Endothelial cell (in vitro differentiated cells): ENCODE results near the gene CERCAM. TPM values are rescaled to one million over a fixed set of nuclear protein-coding genes. Genes with fewer than 3 reads are reported as not detected.

Experiments
- DNase-seq: peaks from one replicate; pipeline ENCODE4 v3.0.0; 2021; ENCODE audit warnings: low spot score
- H3K27ac Mint-ChIP-seq: one replicate; pipeline ENCODE4 v1.8.0; 2021; ENCODE audit warnings: mixed read lengths, inconsistent platforms; ENCODE audit not compliant: unreplicated experiment
- H3K27me3 Mint-ChIP-seq: one replicate; pipeline ENCODE4 v1.8.0; 2021; ENCODE audit warnings: mild to moderate bottlenecking, moderate library complexity, mixed read lengths, inconsistent platforms; ENCODE audit not compliant: unreplicated experiment
- H3K36me3 Mint-ChIP-seq: one replicate; pipeline ENCODE4 v1.8.0; 2021; ENCODE audit warnings: mild to moderate bottlenecking, low read depth, mixed read lengths, inconsistent platforms; ENCODE audit not compliant: unreplicated experiment
- H3K4me1 Mint-ChIP-seq: one replicate; pipeline ENCODE4 v1.8.0; 2021; ENCODE audit warnings: mild to moderate bottlenecking, mixed read lengths, inconsistent platforms; ENCODE audit not compliant: unreplicated experiment
- H3K4me3 Mint-ChIP-seq: one replicate; pipeline ENCODE4 v1.8.0; 2021; ENCODE audit warnings: mild to moderate bottlenecking, mixed read lengths, inconsistent platforms; ENCODE audit not compliant: unreplicated experiment
- H3K9me3 Mint-ChIP-seq: one replicate; pipeline ENCODE4 v1.8.0; 2021; ENCODE audit warnings: mixed read lengths, inconsistent platforms; ENCODE audit not compliant: unreplicated experiment
- CTCF ChIP-seq: fragments of 200-600 bp; sonication (generic); IDR thresholded peaks from one replicate; pipeline ENCODE4 v1.5.0; 2021; ENCODE audit warnings: antibody characterized with exemption; ENCODE audit not compliant: unreplicated experiment
- total RNA-seq: library from RNA; stranded (reverse); fragmentation: NEBNext Ultra II Directional; extraction: Animal tissue kit (Norgen Biotek cat#: 25700); gene quantifications from one replicate; pipeline ENCODE4 v1.2.1, GENCODE V29; 2021; ENCODE audit not compliant: unreplicated experiment

CERCAM gene
- total RNA-seq, 1 donor from 2014 or later, result 27.9 TPM

GRCh38 chr9:128385496-128386460 is 34.9 kb upstream of the CERCAM start:
- no peak overlapping the region for H3K4me3 Mint-ChIP-seq
- TF ChIP-seq CTCF, result no peak
- DNase-seq, result no peak

GRCh38 chr9:128388150-128388549 is 32.5 kb upstream of the CERCAM start:
- H3K36me3 Mint-ChIP-seq, result peaks cover 27% of the 10 kb centered on the region
- H3K4me1 Mint-ChIP-seq, result peaks cover 8% of the 10 kb centered on the region
- no peaks in the 10 kb centered on the region for H3K9me3 Mint-ChIP-seq
- peaks cover 15% of the 10 kb centered on the region for H3K27me3 Mint-ChIP-seq
- no peak overlapping the region for H3K4me3 Mint-ChIP-seq
- no peak for DNase-seq
- no peak overlapping the region for H3K27ac Mint-ChIP-seq
- TF ChIP-seq CTCF, result no peak

More at GRCh38 chr9:128385496-128386460, 34.9 kb upstream of the CERCAM start:
- peaks cover 26% of the 10 kb centered on the region for H3K36me3 Mint-ChIP-seq
- H3K27me3 Mint-ChIP-seq, result peaks cover 4% of the 10 kb centered on the region
- H3K27ac Mint-ChIP-seq, result no peak overlapping the region
- H3K4me1 Mint-ChIP-seq, result no peaks in the 10 kb centered on the region
- no peaks in the 10 kb centered on the region for H3K9me3 Mint-ChIP-seq

GRCh38 chr9:128389395-128390149 is 31.1 kb upstream of the CERCAM start:
- DNase-seq, result no peak
- peaks cover 13% of the 10 kb centered on the region for H3K4me1 Mint-ChIP-seq
- no peak for TF ChIP-seq CTCF

GRCh38 chr9:128390150-128390812 is 30.4 kb upstream of the CERCAM start:
- no peak for DNase-seq

More at GRCh38 chr9:128389395-128390149, 31.1 kb upstream of the CERCAM start:
- H3K9me3 Mint-ChIP-seq, result no peaks in the 10 kb centered on the region
- no peak overlapping the region for H3K27ac Mint-ChIP-seq
- no peak overlapping the region for H3K4me3 Mint-ChIP-seq
- peaks cover 21% of the 10 kb centered on the region for H3K27me3 Mint-ChIP-seq
- peaks cover 26% of the 10 kb centered on the region for H3K36me3 Mint-ChIP-seq

More at GRCh38 chr9:128390150-128390812, 30.4 kb upstream of the CERCAM start:
- TF ChIP-seq CTCF, result no peak
- Mint-ChIP-seq H3K4me3 (no peak overlapping the region), H3K36me3 (peaks cover 20% of the 10 kb centered on the region), H3K27me3 (peaks cover 23% of the 10 kb centered on the region), H3K27ac (no peak overlapping the region), H3K9me3 (no peaks in the 10 kb centered on the region), H3K4me1 (peaks cover 13% of the 10 kb centered on the region)
